Raji (cell line): ENCODE measurements around the gene MAPK8.
A peak's percentile ranks its signal among the peaks of the same experiment; 100 is the strongest.

ENCODE experiments used
- POLR2A ChIP-seq: IDR thresholded peaks from 2 replicates; pipeline ENCODE4 v1.6.1; 2011; ENCODE audit warnings: low read depth, low read length, control low read depth; ENCODE audit not compliant: insufficient read depth

MAPK8 gene

DNA sequence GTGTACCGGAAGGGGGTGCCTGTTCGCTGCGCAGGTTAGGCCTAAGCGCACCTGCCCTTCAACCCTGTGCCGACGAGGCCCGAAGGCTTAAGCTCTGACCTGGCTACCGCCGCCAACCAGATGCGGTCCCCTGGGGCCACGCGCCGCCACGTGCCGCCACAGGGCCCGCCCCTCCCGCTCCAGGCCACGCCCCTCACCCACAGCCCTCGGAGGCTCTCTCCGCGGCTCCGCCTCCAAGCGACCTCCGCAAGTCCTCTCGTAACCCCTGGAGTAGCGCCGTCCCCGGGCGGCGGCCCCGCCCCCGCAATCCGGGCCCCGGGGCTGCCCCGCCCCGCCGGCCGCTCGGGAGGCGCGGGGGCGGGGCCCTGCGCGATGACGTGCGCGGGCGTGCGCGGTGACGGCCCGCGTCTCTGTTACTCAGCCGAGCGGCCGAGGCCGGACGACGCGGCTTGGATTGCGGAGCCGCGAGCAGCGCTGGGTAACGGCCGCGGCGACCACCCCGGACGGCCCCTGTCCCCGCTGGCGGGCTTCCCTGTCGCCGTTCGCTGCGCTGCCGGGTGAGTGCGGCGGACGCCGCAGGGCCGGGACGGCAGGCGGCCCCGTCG, at the start of gene MAPK8:
Gene MAPK8, plus strand, starts transcription at position 413 of the 605 bp plus-strand sequence. CDS start 94,984 bp downstream, outside the sequence.
- TF ChIP-seq POLR2A, result peak; percentile 86

DNA sequence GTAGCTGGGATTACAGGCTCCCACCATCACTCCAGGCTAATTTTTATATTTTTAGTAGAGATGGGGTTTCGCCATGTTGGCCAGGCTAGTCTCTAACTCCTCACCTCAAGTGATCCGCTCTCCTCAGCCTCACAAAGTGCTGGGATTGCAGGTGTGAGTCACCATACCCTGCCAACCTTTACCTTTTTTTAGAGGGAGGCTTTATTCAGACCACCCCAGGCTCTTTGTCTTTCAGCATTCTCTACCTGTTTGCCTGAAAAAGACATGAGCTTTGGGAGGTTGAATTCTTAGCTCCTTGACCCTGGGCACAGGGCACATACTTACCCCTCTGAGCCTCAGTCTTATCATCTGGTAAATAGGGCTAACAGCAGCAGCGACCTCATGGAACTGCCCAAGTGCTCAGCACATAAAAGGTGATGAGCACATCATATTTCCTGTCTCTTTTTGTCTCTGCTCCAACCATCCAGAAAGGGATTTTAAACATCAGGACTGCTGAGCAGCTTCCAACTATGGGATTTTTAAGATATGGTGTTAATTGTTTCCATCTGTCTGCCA, 49.0 kb upstream of the MAPK8 start:
- TF ChIP-seq POLR2A, result no peak

DNA sequence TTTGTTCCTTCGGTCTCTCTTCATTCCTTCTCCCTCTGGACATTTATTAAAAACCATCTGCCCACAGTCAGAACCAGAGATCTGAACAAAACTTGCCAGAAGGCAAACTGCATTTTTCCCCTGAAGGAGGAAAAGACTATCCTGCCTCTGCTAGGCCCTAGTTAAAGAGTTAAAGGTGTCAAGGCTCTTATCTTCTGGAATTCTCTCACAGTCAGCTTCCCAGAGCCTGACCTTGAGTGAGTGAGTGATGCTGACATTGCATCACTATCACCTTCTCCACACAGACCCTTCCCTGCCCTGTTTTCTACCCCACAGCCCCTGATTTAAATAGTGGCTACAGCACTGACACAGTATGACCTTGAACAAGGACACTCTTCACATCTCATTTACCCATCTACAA, 48.4 kb upstream of the MAPK8 start:
- no peak for TF ChIP-seq POLR2A

DNA sequence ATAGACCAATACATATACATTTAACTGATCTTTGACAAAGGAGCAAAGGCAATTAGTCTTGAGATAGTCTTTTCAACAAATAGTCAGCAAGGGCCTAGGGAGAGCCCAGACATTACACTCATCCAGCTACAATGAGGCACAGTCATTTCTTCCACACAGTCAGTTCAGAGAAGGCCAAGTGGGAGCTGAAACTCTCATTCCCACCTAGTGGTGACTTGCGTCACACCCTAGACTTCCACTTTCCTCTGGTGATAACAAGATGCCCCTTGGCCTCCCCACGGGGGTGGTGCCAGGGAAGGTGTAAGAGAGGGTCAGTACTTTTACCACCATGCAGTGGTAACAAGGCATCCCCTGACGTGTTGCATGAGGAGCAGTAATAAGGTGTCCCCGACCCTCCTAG, 39.9 kb upstream of the MAPK8 start:
- no peak for TF ChIP-seq POLR2A

DNA sequence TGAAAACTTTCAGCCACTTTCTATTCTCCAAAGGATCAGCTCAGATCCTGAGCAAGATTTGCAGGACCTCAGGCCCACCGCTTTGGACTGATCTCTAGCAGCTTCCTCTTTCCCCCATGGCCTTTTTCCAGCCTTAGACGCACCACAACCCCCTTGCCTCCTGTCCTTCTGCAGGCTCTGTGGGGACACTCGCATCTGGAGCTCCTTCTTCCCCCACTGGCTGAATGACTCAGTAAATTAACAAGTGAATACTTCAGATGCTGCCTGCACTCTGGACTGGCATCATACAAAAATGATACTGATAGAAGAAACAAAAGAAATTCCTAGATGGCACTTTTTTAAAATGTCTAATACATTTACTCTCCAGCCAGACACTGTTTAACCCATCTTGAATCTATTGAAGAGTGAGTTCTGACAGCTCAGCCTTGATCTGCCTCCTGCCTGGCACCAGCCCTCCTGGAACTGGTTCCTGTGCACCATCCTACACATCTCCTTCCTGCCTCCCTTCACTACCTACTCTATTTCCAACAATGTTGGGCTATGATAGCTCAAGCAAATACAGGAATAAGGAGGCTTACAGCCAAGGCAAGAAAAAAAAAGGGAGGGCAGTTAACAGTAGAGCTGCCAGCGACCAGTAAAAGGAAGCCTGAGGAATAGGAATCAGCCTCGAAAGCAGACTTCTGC, 35.3 kb upstream of the MAPK8 start:
- TF ChIP-seq POLR2A, result no peak

DNA sequence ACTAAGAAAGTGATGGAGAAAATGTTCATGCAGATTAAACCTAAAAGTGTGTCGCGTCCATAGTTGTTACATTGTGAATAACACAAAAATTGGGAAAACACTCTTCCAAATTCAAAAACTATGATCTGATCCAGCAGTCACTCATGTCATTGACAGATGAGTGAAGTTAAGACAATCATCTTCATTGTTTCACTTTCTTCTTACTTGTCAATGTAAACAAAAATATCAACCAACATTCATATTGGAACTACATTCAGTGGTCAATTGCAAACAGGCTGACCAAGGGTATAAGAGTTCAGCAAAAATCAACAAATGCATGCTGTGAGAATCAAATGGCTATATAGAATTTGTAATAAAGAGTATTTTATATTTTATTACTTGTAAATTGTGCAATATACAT, 33.8 kb upstream of the MAPK8 start:
- no peak for TF ChIP-seq POLR2A

DNA sequence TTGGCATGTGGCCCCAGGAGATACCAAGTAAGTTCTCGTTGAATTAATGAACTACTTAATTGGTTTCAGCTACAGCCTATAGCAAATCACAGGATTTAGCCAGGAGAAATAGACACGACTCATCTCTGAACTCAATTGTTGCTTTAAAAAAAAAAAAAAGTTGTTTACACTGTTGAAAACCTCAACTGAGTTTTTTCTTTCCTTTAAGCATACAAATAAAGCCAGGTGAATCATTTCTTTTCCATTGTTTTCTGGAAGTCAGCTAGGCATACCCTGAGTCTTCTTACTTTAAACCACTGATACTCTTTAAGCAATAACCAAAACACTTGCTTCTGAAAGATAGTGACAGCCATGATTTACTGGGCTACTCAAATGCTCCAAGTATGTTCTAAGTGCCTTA, 32.7 kb upstream of the MAPK8 start:
- no peak for TF ChIP-seq POLR2A

DNA sequence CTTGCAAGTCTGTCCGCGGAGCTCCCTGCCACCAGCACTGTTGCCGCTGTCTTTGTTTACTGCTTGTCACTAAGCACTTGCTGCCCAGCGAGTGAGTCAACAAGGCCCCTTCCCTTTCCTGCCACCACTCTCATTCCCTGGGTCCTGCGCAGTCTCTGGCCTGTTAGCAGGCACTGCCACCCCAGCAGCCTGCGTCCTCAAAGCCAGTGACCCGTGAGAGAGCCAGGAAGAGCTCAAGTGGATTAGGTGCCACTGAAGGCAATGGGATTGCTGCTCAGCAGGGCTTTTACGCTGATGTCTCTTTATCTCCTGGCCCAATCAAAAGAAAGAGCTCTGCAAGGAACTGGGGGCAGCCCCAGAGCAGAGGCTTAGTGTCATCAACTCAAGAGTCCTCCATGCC, 31.8 kb upstream of the MAPK8 start, which contains the start of gene FRMPD2:
Gene FRMPD2, minus strand, starts transcription at position 61 of the 400 bp plus-strand sequence. CDS start 129 bp downstream, outside the sequence.
- no peak for TF ChIP-seq POLR2A

DNA sequence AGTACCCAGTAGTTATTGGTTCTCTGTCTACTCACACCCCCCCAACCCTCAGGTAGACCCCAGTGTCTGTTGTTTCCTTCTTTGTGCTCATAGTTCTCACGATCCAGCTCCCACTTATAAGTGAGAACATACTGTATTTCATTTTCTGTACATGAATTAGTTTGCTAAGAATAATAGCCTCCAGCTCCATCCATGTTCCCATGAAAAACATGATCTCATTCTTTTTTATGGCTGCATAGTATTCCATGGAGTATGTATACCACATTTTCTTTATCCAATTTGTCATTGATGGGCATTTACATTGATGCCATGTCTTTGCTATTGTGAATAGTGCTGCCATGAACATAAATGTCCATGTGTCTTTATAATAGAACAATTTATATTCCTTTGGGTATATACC, 29.4 kb upstream of the MAPK8 start:
- TF ChIP-seq POLR2A, result no peak

DNA sequence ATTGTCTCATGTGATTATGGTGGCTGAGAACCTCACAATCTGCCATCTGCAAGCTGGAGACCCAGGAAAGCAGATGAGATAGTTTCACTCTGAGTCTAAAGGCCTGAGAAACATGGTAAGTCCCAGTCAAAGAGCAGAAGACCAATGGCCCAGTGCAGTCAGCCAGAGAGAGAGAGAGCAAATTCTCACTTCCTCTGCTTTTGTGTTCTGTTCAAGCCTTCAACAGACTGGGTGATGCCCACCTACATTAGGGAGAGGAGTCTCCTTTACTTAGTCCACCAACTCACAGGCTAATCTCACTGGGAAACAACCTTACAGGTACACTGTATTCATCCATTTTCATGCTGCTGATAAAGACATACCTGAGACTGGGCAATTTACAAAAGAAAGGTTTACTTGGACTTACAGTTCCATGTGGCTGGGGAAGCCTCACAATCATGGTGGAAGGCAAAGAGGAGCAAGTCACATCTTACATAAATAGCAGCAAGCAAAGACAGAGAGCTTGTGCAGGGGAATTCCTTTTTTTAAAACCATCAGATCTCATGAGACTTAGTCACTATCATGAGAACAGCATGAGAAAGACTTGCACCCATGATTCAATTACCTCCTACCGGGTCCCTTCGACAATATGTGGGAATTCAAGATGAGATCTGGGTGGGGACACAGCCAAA, 27.3 kb upstream of the MAPK8 start:
- no peak for TF ChIP-seq POLR2A

DNA sequence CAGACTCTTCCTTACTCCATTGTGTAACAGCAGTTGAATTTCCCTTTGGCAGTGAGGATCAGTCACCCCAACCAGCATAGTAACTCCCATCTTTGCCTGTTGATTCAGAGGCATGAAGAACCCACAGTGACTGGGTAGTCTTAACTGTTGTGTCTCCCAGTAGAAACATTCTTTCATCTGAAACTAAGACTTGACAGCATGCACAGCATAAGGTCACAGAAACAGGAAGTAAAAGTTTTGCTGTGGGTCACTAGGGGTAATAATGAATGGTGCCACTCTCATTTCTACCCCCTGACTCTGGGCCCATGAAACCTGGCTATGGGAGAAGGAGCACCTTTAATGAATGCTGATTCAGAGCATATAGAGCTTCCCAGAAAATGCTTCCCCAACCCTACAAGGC, 23.6 kb upstream of the MAPK8 start:
- no peak for TF ChIP-seq POLR2A

DNA sequence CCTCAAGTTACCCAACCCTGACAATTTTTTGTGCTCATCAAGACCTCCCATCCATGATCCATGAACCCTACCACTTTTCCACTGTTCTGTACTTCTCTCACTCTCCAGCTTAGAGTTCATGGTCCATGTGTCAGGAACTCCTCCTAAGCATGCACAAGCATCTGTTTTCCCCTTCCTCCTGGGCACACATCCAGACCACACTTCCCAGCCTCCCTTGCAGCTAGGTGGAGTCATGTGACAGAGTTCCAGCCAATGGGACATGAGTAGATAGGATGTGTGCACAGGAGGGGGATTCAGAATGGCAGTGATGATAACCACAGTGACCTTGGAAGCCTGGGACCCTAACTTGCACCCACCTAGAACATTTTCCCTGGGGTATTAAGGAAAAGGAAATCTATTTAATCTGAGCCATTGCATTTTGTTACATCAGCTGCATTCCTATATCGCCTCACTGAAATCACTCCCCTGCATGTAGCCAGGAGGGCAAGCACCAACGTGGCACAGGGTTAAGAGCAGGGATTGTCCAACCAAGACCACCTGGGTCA, 22.4 kb upstream of the MAPK8 start:
- no peak for TF ChIP-seq POLR2A

DNA sequence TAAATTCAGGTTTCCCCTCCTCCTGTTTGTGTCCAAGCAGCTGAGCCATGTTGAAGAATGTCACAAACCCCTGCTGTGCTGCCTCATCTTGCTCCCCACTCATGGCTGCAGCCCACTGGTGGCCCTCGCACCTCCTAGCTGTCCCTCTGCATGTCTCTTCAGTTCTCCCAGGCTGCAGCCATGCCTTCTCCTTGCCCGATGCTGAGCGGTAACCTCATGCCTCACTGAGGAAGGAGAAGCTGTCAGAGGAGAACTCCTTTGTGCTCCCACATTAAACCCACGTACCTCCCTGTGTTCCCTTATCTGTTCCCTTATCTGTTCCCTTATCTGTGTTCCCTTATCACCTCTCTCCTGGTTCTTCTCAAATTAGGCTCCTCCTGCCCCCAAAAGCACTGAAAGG, 21.7 kb upstream of the MAPK8 start:
- no peak for TF ChIP-seq POLR2A

DNA sequence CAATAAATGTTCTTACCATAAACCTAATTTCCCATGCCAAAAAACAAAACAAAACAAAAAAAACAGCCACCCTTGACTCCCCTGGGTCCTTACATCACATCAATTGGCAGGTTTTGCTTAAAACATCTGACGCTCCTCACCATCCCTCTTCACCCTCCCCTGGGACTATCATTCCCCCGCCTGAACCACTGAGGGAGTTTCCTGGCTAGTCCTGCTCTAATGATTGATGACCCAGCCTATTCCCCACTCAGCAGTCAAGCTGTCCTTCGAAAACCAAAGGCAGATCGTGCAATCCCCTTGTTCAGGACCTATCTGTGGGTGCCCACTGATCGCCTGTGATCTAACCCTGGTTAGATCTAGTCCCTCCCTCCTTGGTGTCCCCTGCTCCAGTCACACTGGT, 20.8 kb upstream of the MAPK8 start:
- no peak for TF ChIP-seq POLR2A

DNA sequence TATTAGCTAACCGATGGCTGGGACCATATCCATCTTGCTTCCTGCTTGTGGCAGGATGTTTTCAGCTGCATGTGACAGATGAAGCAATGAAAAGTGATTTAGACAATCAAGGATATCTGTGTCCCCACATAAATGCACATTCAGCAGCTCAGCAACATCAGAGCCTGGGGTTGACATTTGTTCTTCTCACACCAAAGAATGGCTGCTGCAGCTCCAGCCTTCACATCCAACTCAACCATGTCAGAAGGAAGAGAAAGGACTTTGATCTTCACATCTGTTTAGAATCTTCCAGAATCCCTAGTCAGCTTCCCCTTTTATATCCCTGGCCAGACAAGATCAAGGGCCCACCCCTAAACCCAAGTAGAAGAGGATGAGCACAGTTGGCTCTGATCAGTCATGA, 20.1 kb upstream of the MAPK8 start:
- TF ChIP-seq POLR2A, result no peak
